IMR-90 (cell line): ENCODE measurements around the gene AGK. TPM values are rescaled to one million over a fixed set of nuclear protein-coding genes. Genes with fewer than 3 reads are reported as not detected.

ENCODE experiments used
- ATAC-seq: fragments of 200-7000 bp; cut with Tn5 transposase; 2 replicates; pipeline ENCODE4 v1.9.1; 2020; ENCODE audit warnings: low read depth, mild to moderate bottlenecking, moderate library complexity
- BruUV-seq: library from RNA; stranded (reverse); fragments of 400-500 nt; replicated peaks from 2 replicates; lab custom pipeline; 2021; lab: Mats Ljungman, UMichigan
- CTCF ChIA-PET: fragments of 300-600 bp; formaldehyde crosslinking; extraction: SDS; loops from one replicate; lab custom pipeline; 2021; ENCODE audit warnings: antibody characterized with exemption; lab: Yijun Ruan, JAX
- POLR2A ChIA-PET: fragments of 300-600 bp; sonication (Branson Sonifier 250); formaldehyde crosslinking; loops from one replicate; lab custom pipeline; 2022; ENCODE audit warnings: antibody characterized with exemption; ENCODE audit not compliant: unreplicated experiment; lab: Charles Lee
- DNase-seq: peaks from one replicate; pipeline ENCODE4 v3.0.0; 2013
- H2AFZ ChIP-seq: replicated peaks from 2 replicates; pipeline ENCODE3; 2013; ENCODE audit warnings: low read length, mild to moderate bottlenecking; ENCODE audit not compliant: poor library complexity
- H2AK5ac ChIP-seq: 2 replicates; pipeline ENCODE4 v1.6.1; 2013; ENCODE audit warnings: low read depth, low read length, inconsistent platforms
- H2AK9ac ChIP-seq: replicated peaks from 2 replicates; pipeline ENCODE3; 2013; ENCODE audit warnings: mild to moderate bottlenecking, low read depth, low read length, moderate library complexity; ENCODE audit not compliant: poor library complexity
- H2BK120ac ChIP-seq: 2 replicates; pipeline ENCODE4 v1.6.1; 2013; ENCODE audit warnings: low read depth, low read length, inconsistent platforms
- H2BK15ac ChIP-seq: 3 replicates; pipeline ENCODE4 v1.6.1; 2013; ENCODE audit warnings: low read depth, low read length, inconsistent platforms
- H2BK20ac ChIP-seq: 2 replicates; pipeline ENCODE4 v1.6.1; 2013; ENCODE audit warnings: low read depth, mild to moderate bottlenecking, inconsistent platforms, low read length, moderate library complexity
- H2BK5ac ChIP-seq: 2 replicates; pipeline ENCODE4 v1.6.1; 2013; ENCODE audit warnings: mild to moderate bottlenecking, low read depth, low read length, inconsistent platforms; ENCODE audit not compliant: poor library complexity, severe bottlenecking
- H3K14ac ChIP-seq: replicated peaks from 2 replicates; pipeline ENCODE4 v1.6.1; 2013; ENCODE audit warnings: low read depth, low read length, inconsistent platforms
- H3K18ac ChIP-seq: 2 replicates; pipeline ENCODE4 v1.6.1; 2013; ENCODE audit warnings: low read depth, low read length, control low read depth
- H3K23ac ChIP-seq: 2 replicates; pipeline ENCODE4 v1.6.1; 2013; ENCODE audit warnings: low read depth, low read length, inconsistent platforms
- H3K27ac ChIP-seq: 2 replicates; pipeline ENCODE4 v1.5.1; 2013; ENCODE audit warnings: mild to moderate bottlenecking, control low read depth, low read length; ENCODE audit not compliant: insufficient read depth
- H3K27me3 ChIP-seq: 2 replicates; pipeline ENCODE4 v1.6.1; 2013; ENCODE audit warnings: low read length; ENCODE audit not compliant: control insufficient read depth, insufficient read depth
- H3K36me3 ChIP-seq: 2 replicates; pipeline ENCODE4 v1.6.1; 2013; ENCODE audit warnings: low read length, mixed read lengths; ENCODE audit not compliant: control insufficient read depth, insufficient read depth
- H3K4ac ChIP-seq: 2 replicates; pipeline ENCODE4 v1.6.1; 2013; ENCODE audit warnings: low read depth, low read length, inconsistent platforms
- H3K4me1 ChIP-seq: 2 replicates; pipeline ENCODE4 v1.6.1; 2013; ENCODE audit warnings: low read length, mixed read lengths; ENCODE audit not compliant: control insufficient read depth, insufficient read depth
- H3K4me2 ChIP-seq: 2 replicates; pipeline ENCODE4 v1.6.1; 2013; ENCODE audit warnings: low read depth, mild to moderate bottlenecking, control low read depth, low read length, moderate library complexity
- H3K4me3 ChIP-seq: 2 replicates; pipeline ENCODE4 v1.5.1; 2013; ENCODE audit warnings: low read depth, mild to moderate bottlenecking, control low read depth, low read length, moderate library complexity; ENCODE audit not compliant: insufficient read depth
- H3K56ac ChIP-seq: 2 replicates; pipeline ENCODE4 v1.6.1; 2013; ENCODE audit warnings: low read length, inconsistent platforms; ENCODE audit not compliant: insufficient read depth; ENCODE audit errors: extremely low read depth
- H3K79me1 ChIP-seq, 2 experiments: 2 replicates each; pipeline ENCODE4 v1.6.1; 2013; ENCODE audit warnings: low read length in 2 of 2, inconsistent platforms in 1 of 2, low read depth in 1 of 2
- H3K9ac ChIP-seq: 2 replicates; pipeline ENCODE4 v1.6.1; 2013; ENCODE audit warnings: low read depth, low read length, control low read depth
- H3K9me1 ChIP-seq: 2 replicates; pipeline ENCODE4 v1.6.1; 2013; ENCODE audit warnings: low read length, inconsistent platforms; ENCODE audit not compliant: insufficient read depth
- H3K9me3 ChIP-seq: 2 replicates; pipeline ENCODE4 v1.6.1; 2013; ENCODE audit warnings: low read length; ENCODE audit not compliant: control insufficient read depth, insufficient read depth
- H4K20me1 ChIP-seq: 2 replicates; pipeline ENCODE4 v1.6.1; 2013; ENCODE audit warnings: low read length, inconsistent platforms; ENCODE audit not compliant: insufficient read depth
- H4K5ac ChIP-seq: 2 replicates; pipeline ENCODE4 v1.6.1; 2013; ENCODE audit warnings: mild to moderate bottlenecking, low read depth, low read length, control low read depth
- H4K8ac ChIP-seq, 2 experiments: 2 replicates each; pipeline ENCODE4 v1.6.1; 2013; ENCODE audit warnings: low read depth in 2 of 2, low read length in 2 of 2, control low read depth in 1 of 2, inconsistent platforms in 1 of 2
- H4K91ac ChIP-seq: 2 replicates; pipeline ENCODE4 v1.6.1; 2013; ENCODE audit warnings: low read depth, low read length, inconsistent platforms; ENCODE audit not compliant: insufficient read depth
- BHLHE40 ChIP-seq: fragments of 150-350 bp; IDR thresholded peaks from 2 replicates; pipeline ENCODE4 v1.6.1; 2016; ENCODE audit warnings: mild to moderate bottlenecking, low read depth, low read length
- CEBPB ChIP-seq: IDR thresholded peaks from 2 replicates; pipeline ENCODE4 v1.6.1; 2012; ENCODE audit warnings: low read depth, low read length, improper control_type of control experiment
- CHD1 ChIP-seq: IDR thresholded peaks from 2 replicates; pipeline ENCODE4 v1.6.1; 2012; ENCODE audit warnings: low read depth, low read length, improper control_type of control experiment
- FOS ChIP-seq: fragments of 150-350 bp; IDR thresholded peaks from 2 replicates; pipeline ENCODE4 v1.6.1; 2016; ENCODE audit warnings: low read depth, low read length
- MAFK ChIP-seq: IDR thresholded peaks from 2 replicates; pipeline ENCODE4 v1.6.1; 2012; ENCODE audit warnings: low read depth, low read length, improper control_type of control experiment
- MAZ ChIP-seq: IDR thresholded peaks from 2 replicates; pipeline ENCODE4 v1.6.1; 2012; ENCODE audit warnings: low read depth, mild to moderate bottlenecking, low read length, improper control_type of control experiment, moderate library complexity, borderline replicate concordance
- MXI1 ChIP-seq: IDR thresholded peaks from 2 replicates; pipeline ENCODE4 v1.6.1; 2012; ENCODE audit warnings: low read depth, mild to moderate bottlenecking, low read length, moderate library complexity, borderline replicate concordance
- NFE2L2 ChIP-seq: fragments of 150-350 bp; IDR thresholded peaks from 2 replicates; pipeline ENCODE4 v1.6.1; 2016; ENCODE audit warnings: low read depth, mild to moderate bottlenecking, low read length
- POLR2A ChIP-seq: IDR thresholded peaks from 2 replicates; pipeline ENCODE4 v1.6.1; 2012; ENCODE audit warnings: mild to moderate bottlenecking, low read depth, low read length
- RAD21 ChIP-seq: IDR thresholded peaks from 2 replicates; pipeline ENCODE4 v1.6.1; 2012; ENCODE audit warnings: low read length, improper control_type of control experiment
- RCOR1 ChIP-seq: IDR thresholded peaks from 2 replicates; pipeline ENCODE4 v1.6.1; 2012; ENCODE audit warnings: mild to moderate bottlenecking, low read length, improper control_type of control experiment; ENCODE audit not compliant: insufficient replicate concordance
- RFX5 ChIP-seq: IDR thresholded peaks from 2 replicates; pipeline ENCODE4 v1.8.0; 2012; ENCODE audit warnings: low read depth, mild to moderate bottlenecking, low read length, moderate library complexity
- SMC3 ChIP-seq: fragments of 150-350 bp; IDR thresholded peaks from 2 replicates; pipeline ENCODE4 v1.6.1; 2016; ENCODE audit warnings: low read depth, mild to moderate bottlenecking, antibody characterized with exemption, low read length, moderate library complexity
- USF2 ChIP-seq: fragments of 150-350 bp; IDR thresholded peaks from 2 replicates; pipeline ENCODE4 v1.6.1; 2017; ENCODE audit warnings: mild to moderate bottlenecking, antibody characterized with exemption, low read length, low read depth
- WGBS, 2 experiments: methylation state at CpG; one replicate each; pipeline versions ENCODE4 v1.1.5 to v1.1.7; 2013; ENCODE audit warnings: missing lambda C conversion rate in 2 of 2; ENCODE audit not compliant: insufficient read length in 1 of 2; ENCODE audit errors: extremely low coverage in 2 of 2; 5-methylcytosine and 5-hydroxymethylcytosine counted together
- dilution Hi-C: fragments of 300-500 bp; cut with HindIII; formaldehyde crosslinking; loops from one replicate; pipeline ENCODE4 v1.14.3; 2018; ENCODE audit warnings: low sequenced_read_pairs; ENCODE audit not compliant: unreplicated experiment
- in situ Hi-C: fragments of 300-500 bp; cut with MboI; formaldehyde crosslinking; loops from 3 replicates; pipeline ENCODE4 v1.14.3; 2019; ENCODE audit warnings: low sequenced_read_pairs, inconsistent platforms, mixed read lengths
- intact Hi-C: fragments of 100-400 bp; cut with micrococcal nuclease; formaldehyde crosslinking; loops from 2 replicates; pipeline ENCODE4 v1.10.0; 2022
- polyA plus RNA-seq, 3 experiments: library from polyadenylated mRNA; depleted of rRNA; stranded (reverse); fragments of >200 nt; gene quantifications; 2 replicates each; pipeline ENCODE4 v1.2.3, GENCODE V29; 2012; ENCODE audit warnings: low replicate concordance in 1 of 3
- total RNA-seq: library from RNA; depleted of rRNA; stranded (reverse); fragments of >200 nt; gene quantifications from 2 replicates; pipeline ENCODE4 v1.2.3, GENCODE V29; 2012
- TF ChIP-seq, protein P1 (sequence below): conservative IDR thresholded peaks from 2 replicates; pipeline ENCODE4 v1.5.1; 2012; ENCODE audit warnings: mild to moderate bottlenecking, low read depth, low read length, improper control_type of control experiment
- TF ChIP-seq, protein P2 (sequence below): fragments of 150-350 bp; IDR thresholded peaks from 2 replicates; pipeline ENCODE4 v1.6.1; 2016; ENCODE audit warnings: low read depth, mild to moderate bottlenecking, low read length, moderate library complexity, borderline replicate concordance

AGK gene
- total and polyA plus RNA-seq, 2 of the 4 experiments (the other 2 are of a cell fraction): 35.5 to 37.3 TPM

GRCh38 chr7:141634065-141634464, 82.9 kb downstream of the AGK start:
- in situ Hi-C loops: no loop called here
- CTCF ChIA-PET: no interaction called here

More at GRCh38 chr7:141634065-141634464, 82.9 kb downstream of the AGK start:
- H2BK120ac ChIP-seq: no peak overlapping the region
- 100% methylated on average over 3 of the region's 5 CpGs; no CpG with 5 or more reads in 1 of the 2 experiments for WGBS, 2 experiments
- no peak overlapping the region for H3K56ac ChIP-seq
- no peak overlapping the region for H3K27ac ChIP-seq
- no peak overlapping the region for H4K91ac ChIP-seq
- peaks cover 5% of the 10 kb centered on the region for H3K36me3 ChIP-seq
- no peak overlapping the region for H2AFZ ChIP-seq
- H3K4ac ChIP-seq: no peak overlapping the region
- intact Hi-C loops (no loop called here), dilution Hi-C loops (no loop called here)
- no peak overlapping the region for H4K8ac ChIP-seq
- no peak overlapping the region for H3K9ac ChIP-seq
- DNase-seq (no peak), ATAC-seq (no peak)
- H3K14ac ChIP-seq: no peak overlapping the region
- POLR2A ChIA-PET: no interaction called here
- no peak overlapping the region for H3K23ac ChIP-seq
- no peak overlapping the region for H3K4me2 ChIP-seq
- H2BK5ac ChIP-seq: no peak overlapping the region
- no peak for TF ChIP-seq USF2
- TF ChIP-seq RFX5: no peak
- no peak for TF ChIP-seq RCOR1
- TF ChIP-seq, protein P1, sequence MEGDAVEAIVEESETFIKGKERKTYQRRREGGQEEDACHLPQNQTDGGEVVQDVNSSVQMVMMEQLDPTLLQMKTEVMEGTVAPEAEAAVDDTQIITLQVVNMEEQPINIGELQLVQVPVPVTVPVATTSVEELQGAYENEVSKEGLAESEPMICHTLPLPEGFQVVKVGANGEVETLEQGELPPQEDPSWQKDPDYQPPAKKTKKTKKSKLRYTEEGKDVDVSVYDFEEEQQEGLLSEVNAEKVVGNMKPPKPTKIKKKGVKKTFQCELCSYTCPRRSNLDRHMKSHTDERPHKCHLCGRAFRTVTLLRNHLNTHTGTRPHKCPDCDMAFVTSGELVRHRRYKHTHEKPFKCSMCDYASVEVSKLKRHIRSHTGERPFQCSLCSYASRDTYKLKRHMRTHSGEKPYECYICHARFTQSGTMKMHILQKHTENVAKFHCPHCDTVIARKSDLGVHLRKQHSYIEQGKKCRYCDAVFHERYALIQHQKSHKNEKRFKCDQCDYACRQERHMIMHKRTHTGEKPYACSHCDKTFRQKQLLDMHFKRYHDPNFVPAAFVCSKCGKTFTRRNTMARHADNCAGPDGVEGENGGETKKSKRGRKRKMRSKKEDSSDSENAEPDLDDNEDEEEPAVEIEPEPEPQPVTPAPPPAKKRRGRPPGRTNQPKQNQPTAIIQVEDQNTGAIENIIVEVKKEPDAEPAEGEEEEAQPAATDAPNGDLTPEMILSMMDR: no peak
- TF ChIP-seq MXI1: no peak
- no peak for TF ChIP-seq RAD21
- TF ChIP-seq MAFK: no peak
- no peak for TF ChIP-seq CHD1
- no peak for TF ChIP-seq NFE2L2
- TF ChIP-seq BHLHE40: no peak
- TF ChIP-seq MAZ: no peak
- TF ChIP-seq, protein P2, sequence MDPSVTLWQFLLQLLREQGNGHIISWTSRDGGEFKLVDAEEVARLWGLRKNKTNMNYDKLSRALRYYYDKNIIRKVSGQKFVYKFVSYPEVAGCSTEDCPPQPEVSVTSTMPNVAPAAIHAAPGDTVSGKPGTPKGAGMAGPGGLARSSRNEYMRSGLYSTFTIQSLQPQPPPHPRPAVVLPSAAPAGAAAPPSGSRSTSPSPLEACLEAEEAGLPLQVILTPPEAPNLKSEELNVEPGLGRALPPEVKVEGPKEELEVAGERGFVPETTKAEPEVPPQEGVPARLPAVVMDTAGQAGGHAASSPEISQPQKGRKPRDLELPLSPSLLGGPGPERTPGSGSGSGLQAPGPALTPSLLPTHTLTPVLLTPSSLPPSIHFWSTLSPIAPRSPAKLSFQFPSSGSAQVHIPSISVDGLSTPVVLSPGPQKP: no peak
- TF ChIP-seq POLR2A: no peak
- no peak for TF ChIP-seq FOS
- TF ChIP-seq SMC3: no peak
- TF ChIP-seq CEBPB: no peak
- H3K27me3 ChIP-seq: no peaks in the 10 kb centered on the region
- H2BK20ac ChIP-seq: no peak overlapping the region
- H4K20me1 ChIP-seq: no peaks in the 10 kb centered on the region
- no peaks in the 10 kb centered on the region for H3K79me1 ChIP-seq
- H3K9me1 ChIP-seq: peaks cover 3% of the 10 kb centered on the region; the same call in 1 of the 2 replicates
- H4K5ac ChIP-seq: no peak overlapping the region
- no peaks in the 10 kb centered on the region for H3K4me1 ChIP-seq
- H2AK9ac ChIP-seq: no peak overlapping the region
- no peak overlapping the region for H3K18ac ChIP-seq
- H2BK15ac ChIP-seq: no peak overlapping the region
- H2AK5ac ChIP-seq: no peak overlapping the region
- no TSS peak for BruUV-seq
- H3K4me3 ChIP-seq: no peak overlapping the region
- H3K9me3 ChIP-seq: no peaks in the 10 kb centered on the region
